HepG2 (cell line): ENCODE results near the gene ABI3. TPM values are rescaled to one million over a fixed set of nuclear protein-coding genes. Genes with fewer than 3 reads are reported as not detected.

Source experiments
- ARNT2 ChIP-seq: sonication (generic); formaldehyde crosslinking; IDR thresholded peaks from 2 replicates; pipeline ENCODE4 v1.8.0; 2022; ENCODE audit warnings: mild to moderate bottlenecking, low read depth, missing genetic modification reagents, moderate library complexity
- EZH2 ChIP-seq: conservative IDR thresholded peaks from 2 replicates; pipeline ENCODE4 v1.6.1; 2012; ENCODE audit warnings: mild to moderate bottlenecking, low read depth, low read length, moderate library complexity
- KDM2A ChIP-seq: sonication (generic); formaldehyde crosslinking; IDR thresholded peaks from 2 replicates; pipeline ENCODE4 v1.4.0; 2020; ENCODE audit warnings: low read depth, missing genetic modification reagents, borderline replicate concordance
- KMT2A ChIP-seq: sonication (generic); formaldehyde crosslinking; IDR thresholded peaks from 2 replicates; pipeline ENCODE4 v1.4.0; 2020; ENCODE audit warnings: missing genetic modification reagents
- MAZ ChIP-seq, 2 experiments: sonication (generic) in 1 of 2; formaldehyde crosslinking in 1 of 2; IDR thresholded peaks; 2 replicates each; pipeline versions ENCODE4 v1.5.0 to v1.6.1; 2012 to 2020; ENCODE audit warnings: low read depth in 2 of 2, mild to moderate bottlenecking in 2 of 2, borderline replicate concordance in 1 of 2, improper control_type of control experiment in 1 of 2, low read length in 1 of 2, missing genetic modification reagents in 1 of 2, moderate library complexity in 1 of 2
- MXD3 ChIP-seq: IDR thresholded peaks from 2 replicates; pipeline ENCODE4 v1.6.1; 2016; ENCODE audit warnings: mild to moderate bottlenecking, missing biosample characterization, missing genetic modification reagents
- NRL ChIP-seq: sonication (generic); formaldehyde crosslinking; IDR thresholded peaks from 2 replicates; pipeline ENCODE4 v1.5.0; 2020; ENCODE audit warnings: missing genetic modification reagents, mild to moderate bottlenecking, moderate library complexity, borderline replicate concordance
- PATZ1 ChIP-seq: sonication (generic); formaldehyde crosslinking; IDR thresholded peaks from 2 replicates; pipeline ENCODE4 v1.4.0; 2020; ENCODE audit warnings: missing genetic modification reagents
- POGK ChIP-seq: sonication (generic); formaldehyde crosslinking; conservative IDR thresholded peaks from 2 replicates; pipeline ENCODE4 v1.8.0; 2022; ENCODE audit warnings: mild to moderate bottlenecking, moderate library complexity, missing genetic modification reagents
- SMAD1 ChIP-seq: sonication (generic); formaldehyde crosslinking; IDR thresholded peaks from 2 replicates; pipeline ENCODE4 v1.4.0; 2020; ENCODE audit warnings: missing genetic modification reagents, low read depth, mild to moderate bottlenecking, borderline replicate concordance
- SPEN ChIP-seq: sonication (generic); formaldehyde crosslinking; IDR thresholded peaks from 2 replicates; pipeline ENCODE4 v1.5.1; 2020; ENCODE audit warnings: low read depth, mild to moderate bottlenecking, missing genetic modification reagents
- YEATS4 ChIP-seq: sonication (generic); formaldehyde crosslinking; IDR thresholded peaks from 2 replicates; pipeline ENCODE4 v1.4.0; 2020; ENCODE audit warnings: missing genetic modification reagents, borderline replicate concordance
- ZBTB20 ChIP-seq: sonication (generic); formaldehyde crosslinking; IDR thresholded peaks from 2 replicates; pipeline ENCODE4 v1.8.1; 2023; ENCODE audit warnings: missing genetic modification reagents, low read depth, mild to moderate bottlenecking, borderline replicate concordance
- ZFY ChIP-seq: sonication (generic); formaldehyde crosslinking; IDR thresholded peaks from 2 replicates; pipeline ENCODE4 v1.4.0; 2020; ENCODE audit warnings: missing genetic modification reagents
- ZMYM3 ChIP-seq: sonication (generic); formaldehyde crosslinking; IDR thresholded peaks from 2 replicates; pipeline ENCODE4 v1.5.1; 2020; ENCODE audit warnings: mild to moderate bottlenecking, missing genetic modification reagents
- ZNF44 ChIP-seq: sonication (generic); formaldehyde crosslinking; IDR thresholded peaks from 2 replicates; pipeline ENCODE4 v1.5.1; 2020; ENCODE audit warnings: mild to moderate bottlenecking, missing genetic modification reagents
- ZNF766 ChIP-seq: sonication (generic); formaldehyde crosslinking; IDR thresholded peaks from 2 replicates; pipeline ENCODE4 v1.5.0; 2020; ENCODE audit warnings: missing genetic modification reagents, borderline replicate concordance
- ZNF891 ChIP-seq: sonication (generic); formaldehyde crosslinking; IDR thresholded peaks from 2 replicates; pipeline ENCODE4 v1.5.0; 2020; ENCODE audit warnings: mild to moderate bottlenecking, missing genetic modification reagents
- polyA plus RNA-seq, 8 experiments: library from polyadenylated mRNA; depleted of rRNA in 3 of 8; stranded (reverse) in 7 of 8; unstranded in 1 of 8; fragments of >200 nt; fragmentation: Illumina TruSeq in 4 of 8; extraction: Trizol in 4 of 8; gene quantifications; 2 replicates each; pipeline versions ENCODE4 v1.2.1 to v1.2.3, GENCODE V29; 2011 to 2016; ENCODE audit warnings: low read depth in 4 of 8, missing spikeins in 1 of 8, mixed read lengths in 1 of 8; ENCODE audit not compliant: insufficient read depth in 1 of 8
- total RNA-seq, 5 experiments: library from RNA; depleted of rRNA; stranded (reverse); fragments of >200 nt; fragmentation: Illumina TruSeq; extraction: Trizol; gene quantifications; 2 replicates each; pipeline ENCODE4 v1.2.3, GENCODE V29; 2016; ENCODE audit warnings: low read depth in 1 of 5

The ABI3 gene
- total and polyA plus RNA-seq, 2 of the 13 experiments (the other 11 are each of a cell fraction or from before 2014, with no cell fraction given): not detected

- TF ChIP-seq SMAD1 (0 out of 2 replicates have a peak, but pooled peaks have one; percentile 35), ZFY (CRISPR knock-in tag) (0 out of 2 replicates have a peak, but pooled peaks have one; percentile 29), ARNT2 (peak; percentile 54; the same call in 1 of the 2 replicates), POGK (CRISPR knock-in tag) (peak; percentile 46), ZMYM3 (CRISPR knock-in tag) (peak; percentile 87; the same call in 1 of the 2 replicates), ZBTB20 (0 out of 2 replicates have a peak, but pooled peaks have one; percentile 10), MXD3 (CRISPR knock-in tag) (0 out of 2 replicates have a peak, but pooled peaks have one; percentile 22), PATZ1 (CRISPR knock-in tag) (0 out of 2 replicates have a peak, but pooled peaks have one; percentile 24), KDM2A (CRISPR knock-in tag) (peak; percentile 30; the same call in 1 of the 2 replicates), ZNF891 (CRISPR knock-in tag) (0 out of 2 replicates have a peak, but pooled peaks have one; percentile 7), ZNF766 (CRISPR knock-in tag) (0 out of 2 replicates have a peak, but pooled peaks have one; percentile 22), MAZ (IDR thresholded peaks at IDR 0.05; ENCODE audit: borderline replicate concordance, low read depth, low read length) (no peak), MAZ (CRISPR knock-in tag; IDR thresholded peaks at IDR 0.05; ENCODE audit: low read depth) (0 out of 2 replicates have a peak, but pooled peaks have one; percentile 34), SPEN (CRISPR knock-in tag) (0 out of 2 replicates have a peak, but pooled peaks have one; percentile 25), YEATS4 (CRISPR knock-in tag) (peak; percentile 23; the same call in 1 of the 2 replicates), EZH2 (0 out of 2 replicates have a peak, but pooled peaks have one; percentile 72), NRL (peak; percentile 8; the same call in 1 of the 2 replicates), KMT2A (CRISPR knock-in tag) (0 out of 2 replicates have a peak, but pooled peaks have one; percentile 10), ZNF44 (CRISPR knock-in tag) (0 out of 2 replicates have a peak, but pooled peaks have one; percentile 9)
These were observed 49.7 kb downstream of the ABI3 start (continued) for GRCh38 chr17:49260011-49260816.
